Liver (tissue), 3 donors: ENCODE measurements around the gene TMEM255A.

ENCODE experiments used
- CTCF ChIP-seq: fragments of 150-350 bp; IDR thresholded peaks from 2 replicates; pipeline ENCODE4 v1.5.1; 2017; ENCODE audit warnings: improper control_type of control experiment, low read depth, low read length; ENCODE audit not compliant: missing input control
- GABPA ChIP-seq, 2 donors: IDR thresholded peaks in 1 of 2; conservative IDR thresholded peaks in 1 of 2; 2 replicates each; pipeline ENCODE4 v1.6.1; 2016; ENCODE audit warnings: antibody characterized with exemption in 2 of 2, mild to moderate bottlenecking in 1 of 2, moderate library complexity in 1 of 2
- HNF4A ChIP-seq, 2 donors: conservative IDR thresholded peaks; 2 replicates each; pipeline ENCODE4 v1.6.1; 2016; ENCODE audit warnings: antibody characterized with exemption in 2 of 2, mild to moderate bottlenecking in 2 of 2
- JUND ChIP-seq, 2 donors: IDR thresholded peaks; 2 replicates each; pipeline ENCODE4 v1.6.1; 2016; ENCODE audit warnings: antibody characterized with exemption in 2 of 2
- RAD21 ChIP-seq, 2 donors: IDR thresholded peaks; 2 replicates each; pipeline ENCODE4 v1.6.1; 2016; ENCODE audit warnings: antibody characterized with exemption in 2 of 2, mild to moderate bottlenecking in 2 of 2
- REST ChIP-seq: IDR thresholded peaks from 2 replicates; pipeline ENCODE4 v1.6.1; 2016; ENCODE audit warnings: antibody characterized with exemption, mild to moderate bottlenecking
- RXRA ChIP-seq, 2 donors: IDR thresholded peaks; 2 replicates each; pipeline ENCODE4 v1.6.1; 2017 to 2018; ENCODE audit warnings: antibody characterized with exemption in 2 of 2, mild to moderate bottlenecking in 1 of 2
- SP1 ChIP-seq: IDR thresholded peaks from 2 replicates; pipeline ENCODE4 v1.6.1; 2018; ENCODE audit warnings: antibody characterized with exemption, mild to moderate bottlenecking
- TAF1 ChIP-seq: conservative IDR thresholded peaks from 2 replicates; pipeline ENCODE4 v1.6.1; 2016; ENCODE audit warnings: antibody characterized with exemption, mild to moderate bottlenecking
- YY1 ChIP-seq: IDR thresholded peaks from 2 replicates; pipeline ENCODE4 v1.6.1; 2016; ENCODE audit warnings: antibody characterized with exemption, mild to moderate bottlenecking
- TF ChIP-seq, protein P1 (sequence below): IDR thresholded peaks from 2 replicates; pipeline ENCODE4 v1.6.1; 2016; ENCODE audit warnings: antibody characterized with exemption
- TF ChIP-seq, protein P2 (sequence below): IDR thresholded peaks from 2 replicates; pipeline ENCODE4 v1.6.1; 2016; ENCODE audit warnings: antibody characterized with exemption
- TF ChIP-seq, protein P3 (sequence below): IDR thresholded peaks from 2 replicates; pipeline ENCODE4 v1.6.1; 2016; ENCODE audit warnings: antibody characterized with exemption
- donor health status: healthy.
- donor health status: healthy.

DNA sequence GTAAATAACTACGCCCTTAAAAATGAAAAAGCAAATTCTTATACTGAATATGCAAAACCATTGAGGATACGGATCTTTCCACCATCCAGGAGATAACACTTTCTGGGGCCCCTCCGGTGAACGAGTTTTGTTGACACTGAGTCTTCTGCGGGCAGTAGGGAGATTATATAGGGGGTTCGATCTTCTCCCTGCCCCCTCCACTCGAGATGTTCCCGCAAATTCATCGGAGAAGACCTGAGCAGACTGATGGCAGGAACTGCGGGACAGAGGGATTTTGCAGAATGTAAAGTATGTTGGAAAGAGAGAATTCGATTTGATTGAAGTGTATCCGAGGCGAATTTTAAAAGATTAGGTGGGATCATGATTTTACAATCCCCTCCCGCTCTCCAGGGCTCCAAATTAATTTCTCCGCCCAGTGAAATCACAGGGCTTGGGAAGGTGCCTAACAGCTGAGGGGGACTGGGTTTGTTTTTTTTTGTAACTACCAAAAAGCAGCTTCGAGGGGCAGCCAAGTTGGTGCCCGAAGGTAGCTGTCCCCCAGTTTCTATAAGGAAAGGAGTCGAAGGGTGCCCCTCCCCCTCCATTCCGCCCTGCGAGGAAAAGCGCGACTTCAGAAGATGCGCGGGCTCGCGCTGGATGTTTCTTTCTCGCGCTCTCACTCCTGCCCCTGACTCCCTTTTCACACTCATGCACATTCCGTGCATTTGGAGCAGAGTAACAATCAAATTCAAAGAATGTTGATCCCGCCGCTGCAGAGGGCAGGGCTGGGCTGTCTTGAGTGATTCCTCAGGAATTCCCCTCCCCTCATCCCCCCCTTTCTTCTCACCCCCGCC, 1.2 kb downstream of the TMEM255A start:
- TF ChIP-seq JUND (IDR thresholded peaks at IDR 0.05) = no peak
- TF ChIP-seq, protein P1, sequence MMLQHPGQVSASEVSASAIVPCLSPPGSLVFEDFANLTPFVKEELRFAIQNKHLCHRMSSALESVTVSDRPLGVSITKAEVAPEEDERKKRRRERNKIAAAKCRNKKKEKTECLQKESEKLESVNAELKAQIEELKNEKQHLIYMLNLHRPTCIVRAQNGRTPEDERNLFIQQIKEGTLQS = no peak
- TF ChIP-seq CTCF = no peak
- no peak for TF ChIP-seq TAF1
- TF ChIP-seq YY1 = no peak
- TF ChIP-seq HNF4A (conservative IDR thresholded peaks at IDR 0.05) = no peak
- TF ChIP-seq GABPA (IDR thresholded peaks at IDR 0.05 in 1 of 2, conservative IDR thresholded peaks at IDR 0.05 in 1 of 2) = no peak
- no peak for TF ChIP-seq SP1
- TF ChIP-seq, protein P2, sequence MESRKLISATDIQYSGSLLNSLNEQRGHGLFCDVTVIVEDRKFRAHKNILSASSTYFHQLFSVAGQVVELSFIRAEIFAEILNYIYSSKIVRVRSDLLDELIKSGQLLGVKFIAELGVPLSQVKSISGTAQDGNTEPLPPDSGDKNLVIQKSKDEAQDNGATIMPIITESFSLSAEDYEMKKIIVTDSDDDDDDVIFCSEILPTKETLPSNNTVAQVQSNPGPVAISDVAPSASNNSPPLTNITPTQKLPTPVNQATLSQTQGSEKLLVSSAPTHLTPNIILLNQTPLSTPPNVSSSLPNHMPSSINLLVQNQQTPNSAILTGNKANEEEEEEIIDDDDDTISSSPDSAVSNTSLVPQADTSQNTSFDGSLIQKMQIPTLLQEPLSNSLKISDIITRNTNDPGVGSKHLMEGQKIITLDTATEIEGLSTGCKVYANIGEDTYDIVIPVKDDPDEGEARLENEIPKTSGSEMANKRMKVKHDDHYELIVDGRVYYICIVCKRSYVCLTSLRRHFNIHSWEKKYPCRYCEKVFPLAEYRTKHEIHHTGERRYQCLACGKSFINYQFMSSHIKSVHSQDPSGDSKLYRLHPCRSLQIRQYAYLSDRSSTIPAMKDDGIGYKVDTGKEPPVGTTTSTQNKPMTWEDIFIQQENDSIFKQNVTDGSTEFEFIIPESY = no peak
- TF ChIP-seq REST = no peak
- TF ChIP-seq RXRA (IDR thresholded peaks at IDR 0.05) = no peak
- TF ChIP-seq, protein P3, sequence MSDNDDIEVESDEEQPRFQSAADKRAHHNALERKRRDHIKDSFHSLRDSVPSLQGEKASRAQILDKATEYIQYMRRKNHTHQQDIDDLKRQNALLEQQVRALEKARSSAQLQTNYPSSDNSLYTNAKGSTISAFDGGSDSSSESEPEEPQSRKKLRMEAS = no peak
- TF ChIP-seq RAD21 (IDR thresholded peaks at IDR 0.05) = no peak
